GM23338 (cell line): ENCODE data around the gene GSG1L. TPM values are rescaled to one million over a fixed set of nuclear protein-coding genes. Genes with fewer than 3 reads are reported as not detected.

Source experiments
- ATAC-seq: fragments of 200-7000 bp; cut with Tn5 transposase; 3 replicates; pipeline ENCODE4 v1.9.1; 2020
- DNase-seq: peaks from one replicate; pipeline ENCODE4 v3.0.0-alpha.2; 2015; ENCODE audit warnings: low spot score
- H2AFZ ChIP-seq: fragments of 200-600 bp; sonication (generic); 2 replicates; pipeline ENCODE4 v1.8.0; 2016; ENCODE audit warnings: antibody characterized with exemption, mild to moderate bottlenecking, moderate library complexity
- H3F3A ChIP-seq: fragments of 200-600 bp; sonication (generic); replicated peaks from 2 replicates; pipeline ENCODE4 v1.8.0; 2017; ENCODE audit warnings: antibody characterized with exemption, mixed run types, low read depth
- H3K27ac ChIP-seq: fragments of 200-600 bp; sonication (generic); 2 replicates; pipeline ENCODE4 v1.6.1; 2016; ENCODE audit warnings: low read depth
- H3K27me3 ChIP-seq: fragments of 200-600 bp; sonication (generic); 2 replicates; pipeline ENCODE4 v1.8.0; 2016; ENCODE audit warnings: mild to moderate bottlenecking, mixed run types, moderate library complexity; ENCODE audit not compliant: insufficient read depth
- H3K36me3 ChIP-seq: fragments of 200-600 bp; sonication (generic); 2 replicates; pipeline ENCODE4 v1.8.0; 2016; ENCODE audit warnings: mild to moderate bottlenecking; ENCODE audit not compliant: insufficient read depth
- H3K4me1 ChIP-seq: fragments of 200-600 bp; sonication (generic); 2 replicates; pipeline ENCODE4 v1.8.0; 2016; ENCODE audit warnings: mild to moderate bottlenecking, moderate library complexity; ENCODE audit not compliant: insufficient read depth
- H3K4me2 ChIP-seq: fragments of 200-600 bp; sonication (generic); 2 replicates; pipeline ENCODE4 v1.7.1; 2017; ENCODE audit warnings: mixed run types
- H3K4me3 ChIP-seq: fragments of 200-600 bp; sonication (generic); 2 replicates; pipeline ENCODE4 v1.6.1; 2016; ENCODE audit warnings: mixed run types
- H3K79me2 ChIP-seq: fragments of 200-600 bp; sonication (generic); replicated peaks from 2 replicates; pipeline ENCODE4 v1.8.0; 2017; ENCODE audit warnings: mild to moderate bottlenecking; ENCODE audit not compliant: insufficient read depth
- H3K9me2 ChIP-seq: fragments of 200-600 bp; sonication (generic); 2 replicates; pipeline ENCODE4 v1.8.0; 2017; ENCODE audit not compliant: insufficient read depth
- H4K20me1 ChIP-seq: fragments of 200-600 bp; sonication (generic); replicated peaks from 2 replicates; pipeline ENCODE4 v1.8.0; 2017; ENCODE audit warnings: mild to moderate bottlenecking; ENCODE audit not compliant: insufficient read depth
- H3K27ac Mint-ChIP-seq: 2 replicates; pipeline ENCODE4 v1.8.0; 2020; ENCODE audit warnings: inconsistent platforms, mild to moderate bottlenecking, moderate library complexity, mixed read lengths
- H3K27me3 Mint-ChIP-seq: 3 replicates; pipeline ENCODE4 v1.8.0; 2022; ENCODE audit warnings: low read depth, mild to moderate bottlenecking, moderate library complexity, mixed read lengths, inconsistent platforms; ENCODE audit not compliant: insufficient read depth, poor library complexity
- H3K36me3 Mint-ChIP-seq: 3 replicates; pipeline ENCODE4 v1.8.0; 2021; ENCODE audit warnings: low read depth, mild to moderate bottlenecking, inconsistent platforms, moderate library complexity, mixed read lengths
- H3K4me1 Mint-ChIP-seq: 3 replicates; pipeline ENCODE4 v1.8.0; 2020; ENCODE audit warnings: mild to moderate bottlenecking, inconsistent platforms, mixed read lengths
- H3K4me3 Mint-ChIP-seq: 3 replicates; pipeline ENCODE4 v1.8.0; 2021; ENCODE audit warnings: moderate library complexity, mild to moderate bottlenecking, inconsistent platforms, mixed read lengths
- H3K9me3 Mint-ChIP-seq: 3 replicates; pipeline ENCODE4 v1.8.0; 2020; ENCODE audit warnings: moderate library complexity, mild to moderate bottlenecking, inconsistent platforms, mixed read lengths
- EZH2 ChIP-seq: fragments of 200-600 bp; sonication (generic); IDR thresholded peaks from one replicate; pipeline ENCODE4 v1.8.0; 2017; ENCODE audit warnings: antibody characterized with exemption, mild to moderate bottlenecking, low read depth; ENCODE audit not compliant: unreplicated experiment
- POLR2AphosphoS5 ChIP-seq: IDR thresholded peaks from 2 replicates; pipeline ENCODE4 v1.6.1; 2016; ENCODE audit warnings: antibody characterized with exemption, low read depth
- polyA plus RNA-seq: library from polyadenylated mRNA; unstranded; fragments of >200 nt; fragmentation: Nextera tagmentation; extraction: Ambion mirVana; gene quantifications from 2 replicates; pipeline ENCODE4 v1.2.1, GENCODE V29; 2016
- total RNA-seq: library from RNA; depleted of rRNA; stranded (reverse); fragments of >200 nt; shearing (Covaris generic); gene quantifications from 2 replicates; pipeline ENCODE4 v1.2.3, GENCODE V29; 2014
- TF ChIP-seq, protein P1 (sequence below): fragments of 250-450 bp; sonication (Bioruptor Pico); IDR thresholded peaks from 2 replicates; pipeline ENCODE4 v1.5.0; 2020; ENCODE audit warnings: mild to moderate bottlenecking, moderate library complexity
- TF ChIP-seq, protein P2 (sequence below): IDR thresholded peaks from one replicate; pipeline ENCODE4 v1.6.1; 2018; ENCODE audit warnings: antibody characterized with exemption; ENCODE audit not compliant: unreplicated experiment
- TF ChIP-seq, protein P3 (sequence below): IDR thresholded peaks from 2 replicates; pipeline ENCODE4 v1.6.1; 2016; ENCODE audit warnings: antibody characterized with exemption

The GSG1L gene
- total and polyA plus RNA-seq, 2 experiments from 2014 or later = 0.36 to 0.63 TPM

DNA sequence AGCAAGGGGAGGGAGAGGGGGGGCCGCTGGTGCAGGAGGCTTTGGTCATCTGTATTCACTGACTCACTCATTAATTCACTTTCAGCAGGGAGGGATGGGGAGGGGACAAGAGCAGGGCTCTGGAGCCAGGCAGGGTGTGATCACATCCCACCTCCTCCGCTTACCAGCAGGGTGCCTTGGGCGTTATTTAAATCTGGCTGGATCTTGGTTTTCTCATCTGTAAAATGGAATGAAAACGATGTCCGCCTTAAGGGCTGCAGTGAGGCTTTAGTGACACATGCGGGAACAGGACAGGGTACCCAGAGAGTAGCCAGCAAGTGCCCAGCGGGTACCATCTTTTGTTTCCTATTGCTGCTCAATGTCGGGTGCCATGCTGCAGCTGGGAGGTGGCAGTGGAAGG is 161.0 kb downstream of the GSG1L start:
- Histone ChIP-seq H3K4me1 (no peaks in the 10 kb centered on the region), H3K9me2 (peaks cover 3% of the 10 kb centered on the region; the same call in 1 of the 2 replicates), H3K4me3 (no peak overlapping the region), H3K4me2 (no peak overlapping the region), H3K27ac (no peak overlapping the region), H3K36me3 (no peaks in the 10 kb centered on the region), H3F3A (no peaks in the 10 kb centered on the region), H4K20me1 (no peaks in the 10 kb centered on the region), H3K27me3 (no peaks in the 10 kb centered on the region), H2AFZ (no peak overlapping the region), H3K79me2 (no peaks in the 10 kb centered on the region)
- TF ChIP-seq, protein P1, sequence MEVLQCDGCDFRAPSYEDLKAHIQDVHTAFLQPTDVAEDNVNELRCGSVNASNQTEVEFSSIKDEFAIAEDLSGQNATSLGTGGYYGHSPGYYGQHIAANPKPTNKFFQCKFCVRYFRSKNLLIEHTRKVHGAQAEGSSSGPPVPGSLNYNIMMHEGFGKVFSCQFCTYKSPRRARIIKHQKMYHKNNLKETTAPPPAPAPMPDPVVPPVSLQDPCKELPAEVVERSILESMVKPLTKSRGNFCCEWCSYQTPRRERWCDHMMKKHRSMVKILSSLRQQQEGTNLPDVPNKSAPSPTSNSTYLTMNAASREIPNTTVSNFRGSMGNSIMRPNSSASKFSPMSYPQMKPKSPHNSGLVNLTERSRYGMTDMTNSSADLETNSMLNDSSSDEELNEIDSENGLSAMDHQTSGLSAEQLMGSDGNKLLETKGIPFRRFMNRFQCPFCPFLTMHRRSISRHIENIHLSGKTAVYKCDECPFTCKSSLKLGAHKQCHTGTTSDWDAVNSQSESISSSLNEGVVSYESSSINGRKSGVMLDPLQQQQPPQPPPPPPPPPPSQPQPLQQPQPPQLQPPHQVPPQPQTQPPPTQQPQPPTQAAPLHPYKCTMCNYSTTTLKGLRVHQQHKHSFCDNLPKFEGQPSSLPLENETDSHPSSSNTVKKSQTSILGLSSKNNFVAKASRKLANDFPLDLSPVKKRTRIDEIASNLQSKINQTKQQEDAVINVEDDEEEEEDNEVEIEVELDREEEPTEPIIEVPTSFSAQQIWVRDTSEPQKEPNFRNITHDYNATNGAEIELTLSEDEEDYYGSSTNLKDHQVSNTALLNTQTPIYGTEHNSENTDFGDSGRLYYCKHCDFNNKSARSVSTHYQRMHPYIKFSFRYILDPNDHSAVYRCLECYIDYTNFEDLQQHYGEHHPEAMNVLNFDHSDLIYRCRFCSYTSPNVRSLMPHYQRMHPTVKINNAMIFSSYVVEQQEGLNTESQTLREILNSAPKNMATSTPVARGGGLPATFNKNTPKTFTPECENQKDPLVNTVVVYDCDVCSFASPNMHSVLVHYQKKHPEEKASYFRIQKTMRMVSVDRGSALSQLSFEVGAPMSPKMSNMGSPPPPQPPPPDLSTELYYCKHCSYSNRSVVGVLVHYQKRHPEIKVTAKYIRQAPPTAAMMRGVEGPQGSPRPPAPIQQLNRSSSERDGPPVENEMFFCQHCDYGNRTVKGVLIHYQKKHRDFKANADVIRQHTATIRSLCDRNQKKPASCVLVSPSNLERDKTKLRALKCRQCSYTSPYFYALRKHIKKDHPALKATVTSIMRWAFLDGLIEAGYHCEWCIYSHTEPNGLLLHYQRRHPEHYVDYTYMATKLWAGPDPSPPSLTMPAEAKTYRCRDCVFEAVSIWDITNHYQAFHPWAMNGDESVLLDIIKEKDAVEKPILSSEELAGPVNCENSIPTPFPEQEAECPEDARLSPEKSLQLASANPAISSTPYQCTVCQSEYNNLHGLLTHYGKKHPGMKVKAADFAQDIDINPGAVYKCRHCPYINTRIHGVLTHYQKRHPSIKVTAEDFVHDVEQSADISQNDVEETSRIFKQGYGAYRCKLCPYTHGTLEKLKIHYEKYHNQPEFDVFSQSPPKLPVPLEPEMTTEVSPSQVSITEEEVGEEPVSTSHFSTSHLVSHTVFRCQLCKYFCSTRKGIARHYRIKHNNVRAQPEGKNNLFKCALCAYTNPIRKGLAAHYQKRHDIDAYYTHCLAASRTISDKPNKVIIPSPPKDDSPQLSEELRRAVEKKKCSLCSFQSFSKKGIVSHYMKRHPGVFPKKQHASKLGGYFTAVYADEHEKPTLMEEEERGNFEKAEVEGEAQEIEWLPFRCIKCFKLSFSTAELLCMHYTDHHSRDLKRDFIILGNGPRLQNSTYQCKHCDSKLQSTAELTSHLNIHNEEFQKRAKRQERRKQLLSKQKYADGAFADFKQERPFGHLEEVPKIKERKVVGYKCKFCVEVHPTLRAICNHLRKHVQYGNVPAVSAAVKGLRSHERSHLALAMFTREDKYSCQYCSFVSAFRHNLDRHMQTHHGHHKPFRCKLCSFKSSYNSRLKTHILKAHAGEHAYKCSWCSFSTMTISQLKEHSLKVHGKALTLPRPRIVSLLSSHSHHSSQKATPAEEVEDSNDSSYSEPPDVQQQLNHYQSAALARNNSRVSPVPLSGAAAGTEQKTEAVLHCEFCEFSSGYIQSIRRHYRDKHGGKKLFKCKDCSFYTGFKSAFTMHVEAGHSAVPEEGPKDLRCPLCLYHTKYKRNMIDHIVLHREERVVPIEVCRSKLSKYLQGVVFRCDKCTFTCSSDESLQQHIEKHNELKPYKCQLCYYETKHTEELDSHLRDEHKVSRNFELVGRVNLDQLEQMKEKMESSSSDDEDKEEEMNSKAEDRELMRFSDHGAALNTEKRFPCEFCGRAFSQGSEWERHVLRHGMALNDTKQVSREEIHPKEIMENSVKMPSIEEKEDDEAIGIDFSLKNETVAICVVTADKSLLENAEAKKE (CRISPR knock-in tag) = no peak
- TF ChIP-seq, protein P2, sequence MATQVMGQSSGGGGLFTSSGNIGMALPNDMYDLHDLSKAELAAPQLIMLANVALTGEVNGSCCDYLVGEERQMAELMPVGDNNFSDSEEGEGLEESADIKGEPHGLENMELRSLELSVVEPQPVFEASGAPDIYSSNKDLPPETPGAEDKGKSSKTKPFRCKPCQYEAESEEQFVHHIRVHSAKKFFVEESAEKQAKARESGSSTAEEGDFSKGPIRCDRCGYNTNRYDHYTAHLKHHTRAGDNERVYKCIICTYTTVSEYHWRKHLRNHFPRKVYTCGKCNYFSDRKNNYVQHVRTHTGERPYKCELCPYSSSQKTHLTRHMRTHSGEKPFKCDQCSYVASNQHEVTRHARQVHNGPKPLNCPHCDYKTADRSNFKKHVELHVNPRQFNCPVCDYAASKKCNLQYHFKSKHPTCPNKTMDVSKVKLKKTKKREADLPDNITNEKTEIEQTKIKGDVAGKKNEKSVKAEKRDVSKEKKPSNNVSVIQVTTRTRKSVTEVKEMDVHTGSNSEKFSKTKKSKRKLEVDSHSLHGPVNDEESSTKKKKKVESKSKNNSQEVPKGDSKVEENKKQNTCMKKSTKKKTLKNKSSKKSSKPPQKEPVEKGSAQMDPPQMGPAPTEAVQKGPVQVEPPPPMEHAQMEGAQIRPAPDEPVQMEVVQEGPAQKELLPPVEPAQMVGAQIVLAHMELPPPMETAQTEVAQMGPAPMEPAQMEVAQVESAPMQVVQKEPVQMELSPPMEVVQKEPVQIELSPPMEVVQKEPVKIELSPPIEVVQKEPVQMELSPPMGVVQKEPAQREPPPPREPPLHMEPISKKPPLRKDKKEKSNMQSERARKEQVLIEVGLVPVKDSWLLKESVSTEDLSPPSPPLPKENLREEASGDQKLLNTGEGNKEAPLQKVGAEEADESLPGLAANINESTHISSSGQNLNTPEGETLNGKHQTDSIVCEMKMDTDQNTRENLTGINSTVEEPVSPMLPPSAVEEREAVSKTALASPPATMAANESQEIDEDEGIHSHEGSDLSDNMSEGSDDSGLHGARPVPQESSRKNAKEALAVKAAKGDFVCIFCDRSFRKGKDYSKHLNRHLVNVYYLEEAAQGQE = no peak
- TF ChIP-seq, protein P3, sequence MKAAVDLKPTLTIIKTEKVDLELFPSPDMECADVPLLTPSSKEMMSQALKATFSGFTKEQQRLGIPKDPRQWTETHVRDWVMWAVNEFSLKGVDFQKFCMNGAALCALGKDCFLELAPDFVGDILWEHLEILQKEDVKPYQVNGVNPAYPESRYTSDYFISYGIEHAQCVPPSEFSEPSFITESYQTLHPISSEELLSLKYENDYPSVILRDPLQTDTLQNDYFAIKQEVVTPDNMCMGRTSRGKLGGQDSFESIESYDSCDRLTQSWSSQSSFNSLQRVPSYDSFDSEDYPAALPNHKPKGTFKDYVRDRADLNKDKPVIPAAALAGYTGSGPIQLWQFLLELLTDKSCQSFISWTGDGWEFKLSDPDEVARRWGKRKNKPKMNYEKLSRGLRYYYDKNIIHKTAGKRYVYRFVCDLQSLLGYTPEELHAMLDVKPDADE = no peak
- TF ChIP-seq POLR2AphosphoS5 (no peak), EZH2 (no peak)
- no peaks in the 10 kb centered on the region for H3K36me3 Mint-ChIP-seq
- peaks cover 9% of the 10 kb centered on the region for H3K27me3 Mint-ChIP-seq
- no peaks in the 10 kb centered on the region; the same call in 2 of the 3 replicates for H3K4me1 Mint-ChIP-seq
- no peak overlapping the region for H3K27ac Mint-ChIP-seq
- H3K9me3 Mint-ChIP-seq = peaks cover 5% of the 10 kb centered on the region
- ATAC-seq (no peak), DNase-seq (no peak)
- no peak overlapping the region for H3K4me3 Mint-ChIP-seq
